B cell (primary cell): ENCODE measurements around the gene ABI3BP.

ENCODE experiments used
- CTCF ChIP-seq: fragments of 200-600 bp; IDR thresholded peaks from one replicate; pipeline ENCODE4 v1.8.0; 2022; ENCODE audit warnings: antibody characterized with exemption, mild to moderate bottlenecking
- EZH2 ChIP-seq: IDR thresholded peaks from 2 replicates; pipeline ENCODE4 v1.6.1; 2012; ENCODE audit warnings: borderline replicate concordance, low read depth, mild to moderate bottlenecking, moderate library complexity, low read length; ENCODE audit not compliant: insufficient read depth, poor library complexity, severe bottlenecking

GRCh38 chr3:100888881-100889280, 104.3 kb downstream of the ABI3BP start:
- TF ChIP-seq CTCF (no peak), EZH2 (no peak)
